Adrenal gland (tissue), 5 donors: ENCODE data around the gene ATXN1.

Source experiments
- POLR2A ChIP-seq, 2 donors: fragments of 450-650 bp; IDR thresholded peaks; one replicate each; pipeline ENCODE4 v1.6.1; 2017; ENCODE audit warnings: antibody characterized with exemption in 2 of 2, mild to moderate bottlenecking in 2 of 2, moderate library complexity in 1 of 2
- TF ChIP-seq, protein P1 (sequence below), 6 experiments: fragments of 450-650 bp in 4 of 6; fragments of 200-600 bp in 2 of 6; sonication (generic) in 1 of 6; IDR thresholded peaks; 1 replicate in 5 of 6; 2 replicates in 1 of 6; pipeline versions ENCODE4 v1.5.1 to v1.8.0; 2016 to 2021; ENCODE audit warnings: antibody characterized with exemption in 6 of 6, mild to moderate bottlenecking in 2 of 6, moderate library complexity in 1 of 6
- donor health status: DM: no; HTN: no; CAD: no.

- TF ChIP-seq POLR2A (IDR thresholded peaks at IDR 0.05) = no peak
- TF ChIP-seq, protein P1, sequence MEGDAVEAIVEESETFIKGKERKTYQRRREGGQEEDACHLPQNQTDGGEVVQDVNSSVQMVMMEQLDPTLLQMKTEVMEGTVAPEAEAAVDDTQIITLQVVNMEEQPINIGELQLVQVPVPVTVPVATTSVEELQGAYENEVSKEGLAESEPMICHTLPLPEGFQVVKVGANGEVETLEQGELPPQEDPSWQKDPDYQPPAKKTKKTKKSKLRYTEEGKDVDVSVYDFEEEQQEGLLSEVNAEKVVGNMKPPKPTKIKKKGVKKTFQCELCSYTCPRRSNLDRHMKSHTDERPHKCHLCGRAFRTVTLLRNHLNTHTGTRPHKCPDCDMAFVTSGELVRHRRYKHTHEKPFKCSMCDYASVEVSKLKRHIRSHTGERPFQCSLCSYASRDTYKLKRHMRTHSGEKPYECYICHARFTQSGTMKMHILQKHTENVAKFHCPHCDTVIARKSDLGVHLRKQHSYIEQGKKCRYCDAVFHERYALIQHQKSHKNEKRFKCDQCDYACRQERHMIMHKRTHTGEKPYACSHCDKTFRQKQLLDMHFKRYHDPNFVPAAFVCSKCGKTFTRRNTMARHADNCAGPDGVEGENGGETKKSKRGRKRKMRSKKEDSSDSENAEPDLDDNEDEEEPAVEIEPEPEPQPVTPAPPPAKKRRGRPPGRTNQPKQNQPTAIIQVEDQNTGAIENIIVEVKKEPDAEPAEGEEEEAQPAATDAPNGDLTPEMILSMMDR (IDR thresholded peaks at IDR 0.05) = no peak
Observed at GRCh38 chr6:16292432-16292831, 468.8 kb downstream of the ATXN1 start.
